Neural progenitor cell (in vitro differentiated cells): ENCODE data around the gene CTSS.

Source experiments
- EZH2 ChIP-seq: fragments of 200-600 bp; sonication (generic); IDR thresholded peaks from 2 replicates; pipeline ENCODE4 v1.6.1; 2017; ENCODE audit warnings: antibody characterized with exemption, mild to moderate bottlenecking, moderate library complexity
- EZH2phosphoT487 ChIP-seq: fragments of 200-600 bp; sonication (generic); IDR thresholded peaks from 2 replicates; pipeline ENCODE4 v1.6.1; 2017; ENCODE audit warnings: antibody characterized with exemption
- TF ChIP-seq, protein P1 (sequence below): fragments of 200-600 bp; sonication (generic); IDR thresholded peaks from 2 replicates; pipeline ENCODE4 v1.5.1; 2017; ENCODE audit warnings: antibody characterized with exemption, mild to moderate bottlenecking

DNA sequence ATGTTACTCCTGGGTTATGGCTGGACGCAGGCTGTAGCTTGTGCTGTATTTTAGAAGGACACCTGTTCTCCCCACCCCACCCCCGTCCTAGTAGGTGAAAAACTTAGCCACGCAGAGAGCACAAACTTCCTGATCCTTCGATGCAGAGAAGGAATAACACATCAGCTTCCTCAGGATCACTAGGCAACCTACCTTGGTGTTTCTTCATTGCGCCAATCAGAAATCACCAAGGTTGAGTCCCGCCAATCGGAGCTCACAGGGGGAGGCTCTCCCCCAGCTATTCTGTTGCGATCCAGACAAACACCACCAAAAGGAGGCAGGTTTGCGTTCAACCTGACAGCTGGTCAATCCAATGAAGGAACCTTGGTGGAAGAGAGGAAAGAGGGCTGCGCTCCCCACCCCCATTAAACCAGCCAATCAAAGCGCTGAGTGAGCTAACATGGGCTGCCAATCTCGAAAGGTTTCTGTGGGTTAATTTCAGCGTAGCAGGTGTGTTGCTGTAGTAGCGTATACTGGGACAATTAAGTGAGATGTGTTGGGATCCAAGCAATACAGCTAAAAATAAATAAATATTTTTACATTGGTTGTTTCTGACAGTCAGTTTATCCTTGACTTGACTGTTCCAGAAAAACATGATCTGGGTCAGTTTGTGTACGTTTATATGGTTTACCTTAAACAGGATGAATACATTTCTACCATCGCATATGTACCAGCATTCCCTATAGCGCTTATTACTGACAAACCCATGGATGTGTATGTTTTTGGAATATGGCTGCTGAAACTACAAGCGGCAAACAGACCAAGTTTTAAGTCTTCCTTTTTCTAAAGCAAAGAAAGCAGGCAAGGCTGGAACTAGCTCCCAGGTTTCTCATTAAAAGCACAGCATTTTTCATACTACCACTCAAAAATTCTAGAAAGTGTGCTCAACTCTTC lies 68.3 kb downstream of the CTSS start, which contains the start of gene GOLPH3L:
- TF ChIP-seq, protein P1, sequence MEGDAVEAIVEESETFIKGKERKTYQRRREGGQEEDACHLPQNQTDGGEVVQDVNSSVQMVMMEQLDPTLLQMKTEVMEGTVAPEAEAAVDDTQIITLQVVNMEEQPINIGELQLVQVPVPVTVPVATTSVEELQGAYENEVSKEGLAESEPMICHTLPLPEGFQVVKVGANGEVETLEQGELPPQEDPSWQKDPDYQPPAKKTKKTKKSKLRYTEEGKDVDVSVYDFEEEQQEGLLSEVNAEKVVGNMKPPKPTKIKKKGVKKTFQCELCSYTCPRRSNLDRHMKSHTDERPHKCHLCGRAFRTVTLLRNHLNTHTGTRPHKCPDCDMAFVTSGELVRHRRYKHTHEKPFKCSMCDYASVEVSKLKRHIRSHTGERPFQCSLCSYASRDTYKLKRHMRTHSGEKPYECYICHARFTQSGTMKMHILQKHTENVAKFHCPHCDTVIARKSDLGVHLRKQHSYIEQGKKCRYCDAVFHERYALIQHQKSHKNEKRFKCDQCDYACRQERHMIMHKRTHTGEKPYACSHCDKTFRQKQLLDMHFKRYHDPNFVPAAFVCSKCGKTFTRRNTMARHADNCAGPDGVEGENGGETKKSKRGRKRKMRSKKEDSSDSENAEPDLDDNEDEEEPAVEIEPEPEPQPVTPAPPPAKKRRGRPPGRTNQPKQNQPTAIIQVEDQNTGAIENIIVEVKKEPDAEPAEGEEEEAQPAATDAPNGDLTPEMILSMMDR = no peak
- TF ChIP-seq EZH2phosphoT487 (no peak), EZH2 (no peak)
